GM18511 (cell line): Measurements from ENCODE around the gene UNC13D.
"Not testable (repeated sequence)": the region's sequence is repeated elsewhere in the genome, so short reads cannot be mapped to it uniquely, and the experiment has no call there.

Experiments used
- ATAC-seq: cut with Tn5 transposase; IDR thresholded peaks from one replicate; pipeline ENCODE4 v1.9.1; 2021; ENCODE audit warnings: mild to moderate bottlenecking, moderate library complexity; ENCODE audit not compliant: unreplicated experiment

Gene UNC13D

GRCh38 chr17:75807861-75808260 lies 36.3 kb downstream of the UNC13D start:
- ATAC-seq = no peak

- no peak for ATAC-seq
Measured at GRCh38 chr17:75806822-75807500, 37.2 kb downstream of the UNC13D start.

GRCh38 chr17:75803883-75804282 lies 40.3 kb downstream of the UNC13D start:
- ATAC-seq = no peak

GRCh38 chr17:75799402-75799801 lies 44.8 kb downstream of the UNC13D start:
- no peak for ATAC-seq

GRCh38 chr17:75795820-75796607 lies 48.2 kb downstream of the UNC13D start:
- ATAC-seq = no peak

- ATAC-seq = no peak
Measured at GRCh38 chr17:75793460-75793859, 50.7 kb downstream of the UNC13D start.

GRCh38 chr17:75791254-75791653 lies 53.0 kb downstream of the UNC13D start:
- ATAC-seq = no peak

GRCh38 chr17:75785016-75785890 lies 59.0 kb downstream of the UNC13D start:
- peak; percentile 65 for ATAC-seq

- ATAC-seq = peak; percentile 63
Measured at GRCh38 chr17:75784473-75785015, 59.7 kb downstream of the UNC13D start, which contains the start of gene UNK. Gene UNK (plus strand): TSS chr17:75784806. CDS start chr17:75784881, 75 bp downstream.

- ATAC-seq = peak; percentile 2
Measured at GRCh38 chr17:75783803-75784472, 60.3 kb downstream of the UNC13D start.

GRCh38 chr17:75783069-75783783 lies 61.0 kb downstream of the UNC13D start:
- ATAC-seq = no peak

- no peak for ATAC-seq
Measured at GRCh38 chr17:75779987-75780889, 64.0 kb downstream of the UNC13D start.

- ATAC-seq = peak; percentile 72
Measured at GRCh38 chr17:75779250-75779986, 64.8 kb downstream of the UNC13D start.

- peak; percentile 14 for ATAC-seq
Measured at GRCh38 chr17:75778861-75779249, 65.3 kb downstream of the UNC13D start.

GRCh38 chr17:75778066-75778860 lies 65.9 kb downstream of the UNC13D start:
- ATAC-seq = not testable (repeated sequence)

- ATAC-seq = no peak
Measured at GRCh38 chr17:75777296-75777922, 66.8 kb downstream of the UNC13D start.
